ENCODE data around the gene BTBD17. TPM values are rescaled to one million over a fixed set of nuclear protein-coding genes. Genes with fewer than 3 reads are reported as not detected.

The BTBD17 gene
- total RNA-seq, 1 donor from 2014 or later: not detected

GRCh38 chr17:74404789-74405188 lies 43.1 kb upstream of the BTBD17 start:
- DNase-seq (ENCODE audit: low read depth) (no peak), FAIRE-seq (no peak)
- Histone ChIP-seq H3K36me3 (ENCODE audit: control insufficient read depth, insufficient read depth, low read length) (no peaks in the 10 kb centered on the region), H3K4me3 (ENCODE audit: low read depth, low read length) (no peak overlapping the region), H3K27me3 (ENCODE audit: control insufficient read depth, insufficient read depth, low read length) (peaks cover 3% of the 10 kb centered on the region)
- TF ChIP-seq CTCF (IDR thresholded peaks at IDR 0.05; ENCODE audit: insufficient read depth, low read length, severe bottlenecking): no peak

GRCh38 chr17:74404218-74404617 lies 42.5 kb upstream of the BTBD17 start:
- H3K4me3 ChIP-seq (ENCODE audit: low read depth, low read length): no peak overlapping the region
- H3K36me3 ChIP-seq (ENCODE audit: control insufficient read depth, insufficient read depth, low read length): no peaks in the 10 kb centered on the region
- DNase-seq (ENCODE audit: low read depth) (no peak), FAIRE-seq (no peak)
- peaks cover 3% of the 10 kb centered on the region for H3K27me3 ChIP-seq (ENCODE audit: control insufficient read depth, insufficient read depth, low read length)
- TF ChIP-seq CTCF (IDR thresholded peaks at IDR 0.05; ENCODE audit: insufficient read depth, low read length, severe bottlenecking): no peak

GRCh38 chr17:74403512-74404137 lies 42.0 kb upstream of the BTBD17 start:
- DNase-seq (ENCODE audit: low read depth) (no peak), FAIRE-seq (no peak)
- H3K36me3 ChIP-seq (ENCODE audit: control insufficient read depth, insufficient read depth, low read length): no peaks in the 10 kb centered on the region
- TF ChIP-seq CTCF (IDR thresholded peaks at IDR 0.05; ENCODE audit: insufficient read depth, low read length, severe bottlenecking): no peak
- peaks cover 3% of the 10 kb centered on the region for H3K27me3 ChIP-seq (ENCODE audit: control insufficient read depth, insufficient read depth, low read length)
- no peak overlapping the region for H3K4me3 ChIP-seq (ENCODE audit: low read depth, low read length)

GRCh38 chr17:74402048-74402447 lies 40.4 kb upstream of the BTBD17 start:
- TF ChIP-seq CTCF (IDR thresholded peaks at IDR 0.05; ENCODE audit: insufficient read depth, low read length, severe bottlenecking): no peak
- Histone ChIP-seq H3K27me3 (ENCODE audit: control insufficient read depth, insufficient read depth, low read length) (peaks cover 3% of the 10 kb centered on the region), H3K36me3 (ENCODE audit: control insufficient read depth, insufficient read depth, low read length) (no peaks in the 10 kb centered on the region), H3K4me3 (ENCODE audit: low read depth, low read length) (no peak overlapping the region)
- no peak for DNase-seq (ENCODE audit: low read depth)
- FAIRE-seq: no peak

GRCh38 chr17:74396567-74396966 lies 34.9 kb upstream of the BTBD17 start:
- DNase-seq (ENCODE audit: low read depth): no peak
- H3K4me3 ChIP-seq (ENCODE audit: low read depth, low read length): no peak overlapping the region
- FAIRE-seq: no peak
- H3K36me3 ChIP-seq (ENCODE audit: control insufficient read depth, insufficient read depth, low read length): no peaks in the 10 kb centered on the region
- H3K27me3 ChIP-seq (ENCODE audit: control insufficient read depth, insufficient read depth, low read length): no peaks in the 10 kb centered on the region
- TF ChIP-seq CTCF (IDR thresholded peaks at IDR 0.05; ENCODE audit: insufficient read depth, low read length, severe bottlenecking): no peak

GRCh38 chr17:74394977-74395376 lies 33.3 kb upstream of the BTBD17 start:
- no peak for FAIRE-seq
- H3K27me3 ChIP-seq (ENCODE audit: control insufficient read depth, insufficient read depth, low read length): no peaks in the 10 kb centered on the region

More at GRCh38 chr17:74394977-74395376, 33.3 kb upstream of the BTBD17 start:
- DNase-seq (ENCODE audit: low read depth): no peak
- Histone ChIP-seq H3K36me3 (ENCODE audit: control insufficient read depth, insufficient read depth, low read length) (no peaks in the 10 kb centered on the region), H3K4me3 (ENCODE audit: low read depth, low read length) (no peak overlapping the region)
- no peak for TF ChIP-seq CTCF (IDR thresholded peaks at IDR 0.05; ENCODE audit: insufficient read depth, low read length, severe bottlenecking)

Data from bronchial epithelial cell (primary cell).